GM18505 (cell line): Measurements from ENCODE around the gene MALAT1.
A peak's percentile ranks its signal among the peaks of the same experiment; 100 is the strongest.

Source experiments
- ATAC-seq: cut with Tn5 transposase; IDR thresholded peaks from one replicate; pipeline ENCODE4 v1.9.1; 2021; ENCODE audit not compliant: unreplicated experiment
- POLR2A ChIP-seq: IDR thresholded peaks from 4 replicates; pipeline ENCODE4 v1.6.1; 2011; ENCODE audit warnings: borderline replicate concordance; ENCODE audit not compliant: insufficient read depth, insufficient read length; ENCODE audit errors: extremely low read depth

The MALAT1 gene

DNA sequence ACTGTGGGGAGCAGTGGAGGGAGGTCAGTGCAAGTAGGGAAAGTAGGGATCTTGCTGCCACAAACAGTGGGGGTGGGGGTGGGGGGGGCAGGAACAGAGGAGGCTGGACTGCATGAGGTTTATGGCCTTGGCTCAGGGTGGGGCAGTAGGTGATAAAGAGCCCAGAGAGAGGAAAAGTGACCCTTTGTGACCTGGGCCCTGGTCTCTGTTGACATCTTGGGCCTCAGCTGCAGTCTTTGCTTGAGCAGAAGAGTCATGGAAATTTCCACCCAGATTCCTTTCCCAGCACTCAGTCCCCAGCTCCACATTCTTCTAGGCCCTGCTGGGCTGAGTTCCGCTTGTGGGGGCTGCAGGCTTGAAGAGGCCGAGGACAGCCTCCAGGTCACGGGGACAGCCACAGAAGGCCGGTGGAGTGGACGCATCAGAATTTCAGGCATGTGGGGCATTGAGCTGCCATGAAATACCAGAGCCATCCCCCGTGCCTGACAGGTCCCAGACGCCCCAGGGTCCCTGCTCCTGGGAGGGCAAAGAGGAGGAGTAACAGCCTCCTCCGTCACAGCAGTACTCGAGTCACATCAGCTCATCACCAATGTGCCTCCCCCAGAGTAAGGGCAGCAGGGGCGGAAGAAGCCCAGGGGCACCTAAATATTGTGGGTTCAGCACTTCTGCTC lies 9.7 kb upstream of the MALAT1 start:
- no peak for ATAC-seq
- no peak for TF ChIP-seq POLR2A

DNA sequence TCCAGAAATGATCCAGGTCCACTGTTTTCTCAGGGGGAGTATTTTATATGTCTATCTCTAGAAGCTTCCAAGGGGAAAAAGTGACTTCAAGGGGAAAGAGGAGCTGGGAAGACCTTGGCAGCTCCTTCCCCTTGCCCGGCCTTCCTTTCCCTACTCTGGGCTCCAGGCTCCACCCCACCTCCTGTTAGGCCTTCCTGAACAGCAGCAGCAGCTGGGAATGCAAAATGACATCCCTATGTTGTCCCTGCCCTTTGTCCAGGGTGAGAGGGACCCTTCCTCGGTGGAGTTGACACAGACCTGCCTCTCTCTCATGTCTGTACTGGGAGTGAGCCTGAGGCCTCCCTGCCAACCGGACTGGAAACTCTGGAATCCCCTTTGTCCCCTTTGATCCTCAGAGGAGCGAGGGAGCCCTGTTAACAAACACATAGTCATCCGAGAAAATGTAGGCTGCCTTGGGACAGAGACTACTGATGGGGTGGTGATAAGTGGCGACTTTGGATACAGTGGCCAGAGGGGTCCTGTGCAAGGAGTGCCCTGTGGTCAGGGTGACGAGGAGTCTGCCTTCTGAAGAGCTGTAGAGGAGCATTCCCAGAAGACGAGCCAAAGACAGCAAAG lies 9.0 kb upstream of the MALAT1 start:
- ATAC-seq = no peak
- TF ChIP-seq POLR2A = no peak

DNA sequence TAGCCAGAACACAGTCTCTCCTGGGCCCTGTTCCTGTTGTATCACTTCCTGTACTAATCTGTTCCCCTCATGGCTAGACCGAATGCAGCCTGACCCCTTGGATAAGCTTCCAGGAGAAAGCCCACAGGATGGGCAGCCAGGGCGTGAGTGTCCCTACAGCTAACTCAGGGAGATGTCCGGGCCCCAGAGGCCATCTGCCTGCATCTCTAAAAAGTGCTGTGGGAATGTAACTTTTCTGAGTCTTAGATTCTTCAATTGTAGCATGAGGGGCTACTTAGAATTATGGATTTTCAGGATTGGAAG lies 7.7 kb upstream of the MALAT1 start:
- ATAC-seq = no peak
- TF ChIP-seq POLR2A = no peak

DNA sequence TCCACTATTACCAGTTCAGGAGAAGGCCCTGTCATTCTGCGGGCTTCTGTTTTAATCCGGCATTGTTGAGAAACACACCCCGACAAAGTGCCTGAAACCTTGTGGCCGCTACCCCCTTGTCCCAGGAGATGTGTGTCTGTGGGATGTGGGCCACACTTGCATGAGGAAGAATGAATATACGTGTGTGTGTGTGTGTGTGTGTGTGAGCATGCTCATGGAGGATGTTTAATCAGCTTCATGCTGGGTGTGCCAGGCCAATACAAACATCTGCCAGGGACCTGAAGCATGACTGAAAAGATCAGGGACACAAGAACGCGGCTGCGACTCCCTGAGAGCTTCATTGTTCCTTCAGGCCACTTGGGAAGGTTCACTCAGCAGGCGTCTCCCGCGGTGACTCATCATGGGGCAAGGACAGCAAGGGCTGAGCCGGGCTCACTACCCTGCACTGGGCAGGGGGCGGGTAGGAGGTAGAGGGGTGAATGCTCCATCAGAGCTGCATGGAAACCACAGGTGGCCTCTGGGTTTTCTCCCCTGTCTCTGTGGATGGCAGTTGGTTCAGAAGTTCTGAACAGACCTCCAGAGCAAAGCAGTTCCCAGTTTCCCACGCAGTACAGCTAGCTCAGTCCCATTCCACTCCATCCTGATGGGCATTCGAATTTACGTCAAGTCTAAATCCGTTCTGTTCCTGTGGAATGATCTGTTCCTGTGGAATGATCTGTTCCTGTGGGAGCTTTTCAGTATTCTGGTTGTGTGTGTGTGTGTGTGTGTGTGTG lies 7.0 kb upstream of the MALAT1 start:
- peak; percentile 41 for TF ChIP-seq POLR2A
- ATAC-seq = no peak

DNA sequence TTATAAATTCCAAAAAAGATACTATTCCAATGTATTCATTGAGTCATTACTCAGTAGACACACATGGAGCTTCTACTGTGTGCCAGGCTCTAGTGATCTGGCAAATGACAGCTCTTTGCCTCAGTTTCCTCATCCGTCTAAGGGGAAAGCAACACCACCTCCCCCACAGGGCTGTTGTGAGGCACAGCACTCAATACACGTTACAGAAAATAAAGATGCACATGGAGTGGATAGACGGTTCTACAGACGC lies 6.5 kb upstream of the MALAT1 start:
- TF ChIP-seq POLR2A = no peak
- no peak for ATAC-seq

DNA sequence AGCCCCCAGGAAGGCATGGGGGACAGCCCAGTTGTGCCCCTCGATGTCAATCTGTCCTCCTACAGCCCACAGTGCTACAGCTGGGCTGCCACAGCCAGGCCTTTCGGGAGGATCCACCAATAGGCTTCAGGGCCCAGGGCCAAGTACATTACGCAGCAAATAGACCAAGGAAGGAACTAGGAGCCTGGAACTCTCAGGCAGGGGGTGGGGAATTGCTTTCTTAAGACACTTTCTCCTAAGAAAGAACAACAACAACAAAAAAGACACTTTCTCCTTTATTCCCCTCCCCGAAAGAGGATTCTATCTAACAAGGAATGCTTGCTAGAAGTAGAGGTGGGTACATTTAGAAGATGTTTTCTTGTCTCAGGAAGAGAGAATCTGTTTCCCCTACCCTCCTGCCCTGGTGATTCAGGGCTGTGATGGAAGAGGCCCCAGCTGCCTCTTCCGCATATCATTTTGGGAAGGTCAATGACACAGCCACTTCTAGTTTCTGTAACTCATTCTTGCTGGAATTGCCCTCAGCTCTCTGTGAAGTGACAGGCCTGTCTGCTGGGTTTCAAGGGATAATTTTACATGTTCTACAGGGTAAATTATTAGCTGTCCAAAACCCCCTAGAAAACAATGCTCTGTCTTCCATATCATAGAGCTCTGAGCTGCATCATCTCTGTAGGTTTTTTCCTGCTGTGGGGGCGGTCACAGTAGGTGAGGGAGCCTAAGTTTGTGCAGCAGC lies 6.0 kb upstream of the MALAT1 start:
- no peak for TF ChIP-seq POLR2A
- ATAC-seq = no peak

DNA sequence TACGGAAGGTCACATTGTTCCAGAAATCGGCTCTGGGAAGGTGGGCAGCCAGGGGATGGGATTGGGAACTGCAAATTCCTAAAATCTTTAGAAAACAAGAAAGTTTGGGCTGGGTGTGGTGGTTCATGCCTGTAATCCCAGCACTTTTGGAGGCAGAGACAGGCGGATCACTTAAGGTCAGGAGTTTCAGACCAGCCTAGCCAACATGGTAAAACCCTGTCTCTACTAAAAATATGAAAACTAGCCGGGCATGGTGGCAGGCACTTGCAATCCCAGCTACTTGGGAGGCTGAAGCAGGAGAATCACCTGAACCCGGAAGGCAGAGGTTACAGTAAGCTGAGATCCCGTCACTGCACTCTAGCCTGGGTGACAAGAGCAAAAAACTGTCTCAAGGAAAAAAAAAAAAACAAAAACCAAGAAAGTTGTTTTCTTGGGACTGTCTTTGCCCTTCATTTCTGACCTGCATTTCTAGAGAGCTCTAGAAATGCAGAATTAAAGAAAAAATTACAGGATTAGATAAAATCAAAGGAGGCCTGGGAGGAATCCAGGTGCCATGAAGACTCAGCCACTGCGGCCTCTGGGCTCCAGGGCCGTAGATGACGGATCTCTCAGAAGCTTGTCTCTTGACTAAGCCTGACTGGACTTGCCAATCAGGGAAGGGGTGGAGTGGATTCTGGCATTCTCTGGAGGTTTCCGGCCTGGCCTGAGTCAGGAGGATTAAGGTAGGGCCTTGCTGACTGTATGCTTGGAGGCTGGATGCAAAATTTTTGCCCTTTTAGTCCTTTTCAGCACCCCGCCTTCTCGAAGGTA lies 5.3 kb upstream of the MALAT1 start:
- no peak for ATAC-seq
- TF ChIP-seq POLR2A = peak; percentile 49

DNA sequence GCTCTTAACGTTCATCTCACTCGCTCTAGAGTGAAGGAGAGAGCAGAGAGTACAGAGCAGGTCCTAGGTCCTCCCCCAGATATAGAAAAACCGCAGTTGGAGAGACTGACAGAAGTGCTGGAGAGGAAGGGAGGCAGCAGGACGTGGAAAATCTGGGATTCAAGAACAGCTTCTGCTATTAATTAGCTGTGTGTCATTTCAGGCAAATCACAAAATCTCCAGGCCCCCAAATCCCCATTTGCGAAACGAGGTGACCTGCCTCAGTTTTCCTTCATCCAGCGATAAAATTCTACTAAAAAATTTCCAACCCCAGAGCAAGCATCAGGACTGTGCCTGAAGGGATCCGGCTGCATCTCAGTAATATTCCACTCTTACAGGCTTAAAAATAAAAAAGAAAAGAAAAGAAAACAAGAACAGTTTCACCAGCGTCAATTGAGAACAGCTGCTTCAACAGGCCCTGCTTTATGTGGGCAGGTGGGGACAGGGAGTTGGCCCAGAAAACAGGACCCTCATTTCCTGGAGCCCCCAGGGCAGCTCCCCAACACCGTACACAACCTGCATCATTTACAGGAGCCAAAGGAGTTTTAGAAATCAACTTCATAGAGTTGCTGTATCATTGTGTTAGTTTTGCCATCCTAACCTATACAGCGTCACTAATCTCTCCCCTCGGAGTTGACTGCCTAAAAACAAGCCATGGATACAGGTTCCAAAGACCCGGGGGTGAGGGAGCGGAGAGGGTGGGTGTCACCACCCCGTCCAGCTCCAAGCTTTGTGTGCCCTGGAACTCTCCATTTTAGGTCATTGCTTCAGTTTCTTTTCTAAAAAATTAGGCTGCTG lies 2.3 kb upstream of the MALAT1 start:
- no peak for ATAC-seq
- no peak for TF ChIP-seq POLR2A

DNA sequence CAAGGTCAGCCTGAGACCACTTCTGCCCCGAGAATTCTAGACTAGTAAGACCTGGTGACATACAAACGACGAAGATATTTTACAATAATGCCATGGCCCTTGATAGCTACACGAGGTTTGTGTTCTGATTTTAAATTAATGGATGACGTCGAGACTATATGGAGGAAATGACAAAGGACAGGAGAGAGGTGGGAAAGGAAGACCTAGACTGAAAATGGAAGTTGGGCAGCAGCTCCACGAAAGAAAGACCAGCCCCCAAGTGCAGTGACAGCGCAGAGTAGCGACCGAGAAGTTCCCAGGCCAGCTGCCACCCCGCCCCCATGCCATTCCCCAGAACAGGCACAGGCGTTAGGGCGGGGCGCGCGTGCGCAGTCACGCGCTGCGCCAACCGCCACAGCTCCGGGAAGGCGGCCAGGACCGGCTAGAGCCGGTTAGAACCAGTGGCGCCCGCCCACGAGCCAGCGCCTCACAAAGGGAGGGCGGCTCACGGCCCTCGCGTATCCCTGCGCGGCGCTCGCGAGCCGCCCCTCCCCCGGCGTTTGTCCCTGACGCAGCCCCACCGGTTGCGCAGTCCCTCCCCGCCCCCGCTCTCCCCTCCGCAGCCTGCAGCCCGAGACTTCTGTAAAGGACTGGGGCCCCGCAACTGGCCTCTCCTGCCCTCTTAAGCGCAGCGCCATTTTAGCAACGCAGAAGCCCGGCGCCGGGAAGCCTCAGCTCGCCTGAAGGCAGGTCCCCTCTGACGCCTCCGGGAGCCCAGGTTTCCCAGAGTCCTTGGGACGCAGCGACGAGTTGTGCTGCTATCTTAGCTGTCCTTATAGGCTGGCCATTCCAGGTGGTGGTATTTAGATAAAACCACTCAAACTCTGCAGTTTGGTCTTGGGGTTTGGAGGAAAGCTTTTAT lies 1.5 kb upstream of the MALAT1 start:
- peak; percentile 67 for ATAC-seq
- TF ChIP-seq POLR2A = no peak

DNA sequence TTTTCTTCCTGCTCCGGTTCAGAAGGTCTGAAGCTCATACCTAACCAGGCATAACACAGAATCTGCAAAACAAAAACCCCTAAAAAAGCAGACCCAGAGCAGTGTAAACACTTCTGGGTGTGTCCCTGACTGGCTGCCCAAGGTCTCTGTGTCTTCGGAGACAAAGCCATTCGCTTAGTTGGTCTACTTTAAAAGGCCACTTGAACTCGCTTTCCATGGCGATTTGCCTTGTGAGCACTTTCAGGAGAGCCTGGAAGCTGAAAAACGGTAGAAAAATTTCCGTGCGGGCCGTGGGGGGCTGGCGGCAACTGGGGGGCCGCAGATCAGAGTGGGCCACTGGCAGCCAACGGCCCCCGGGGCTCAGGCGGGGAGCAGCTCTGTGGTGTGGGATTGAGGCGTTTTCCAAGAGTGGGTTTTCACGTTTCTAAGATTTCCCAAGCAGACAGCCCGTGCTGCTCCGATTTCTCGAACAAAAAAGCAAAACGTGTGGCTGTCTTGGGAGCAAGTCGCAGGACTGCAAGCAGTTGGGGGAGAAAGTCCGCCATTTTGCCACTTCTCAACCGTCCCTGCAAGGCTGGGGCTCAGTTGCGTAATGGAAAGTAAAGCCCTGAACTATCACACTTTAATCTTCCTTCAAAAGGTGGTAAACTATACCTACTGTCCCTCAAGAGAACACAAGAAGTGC lies 661 bp upstream of the MALAT1 start:
- no peak for ATAC-seq

DNA sequence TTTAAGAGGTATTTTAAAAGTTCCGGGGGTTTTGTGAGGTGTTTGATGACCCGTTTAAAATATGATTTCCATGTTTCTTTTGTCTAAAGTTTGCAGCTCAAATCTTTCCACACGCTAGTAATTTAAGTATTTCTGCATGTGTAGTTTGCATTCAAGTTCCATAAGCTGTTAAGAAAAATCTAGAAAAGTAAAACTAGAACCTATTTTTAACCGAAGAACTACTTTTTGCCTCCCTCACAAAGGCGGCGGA lies 193 bp upstream of the MALAT1 start:
- no peak for TF ChIP-seq POLR2A
- no peak for ATAC-seq

More for the DNA sequence above, 661 bp upstream of the MALAT1 start:
- TF ChIP-seq POLR2A = no peak
